ENCODE measurements around the gene CHADL. TPM values are rescaled to one million over a fixed set of nuclear protein-coding genes. Genes with fewer than 3 reads are reported as not detected.

The CHADL gene
- total RNA-seq, 1 donor, result 1.1 TPM

DNA sequence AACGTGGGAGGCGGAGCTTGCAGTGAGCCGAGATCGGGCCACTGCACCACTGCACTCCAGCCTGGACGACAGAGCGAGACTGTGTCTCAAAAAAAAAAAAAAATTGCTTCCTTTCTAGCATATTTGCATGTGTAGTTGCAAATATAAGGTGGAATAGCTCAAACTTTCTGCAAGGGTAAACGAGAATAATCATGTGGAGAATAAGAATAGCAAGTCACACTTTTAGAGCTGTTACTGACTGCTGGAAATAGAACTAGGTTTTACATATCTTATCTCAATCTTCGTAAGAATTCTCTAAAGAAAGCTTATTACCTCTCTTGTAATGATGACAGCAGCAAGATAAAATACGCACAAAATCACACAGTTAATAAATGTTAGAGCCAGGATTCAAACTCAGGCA lies 34.0 kb downstream of the CHADL start:
- peaks cover 9% of the 10 kb centered on the region for H3K4me1 ChIP-seq (ENCODE audit: insufficient read depth, low read length)
- TF ChIP-seq, protein P1, sequence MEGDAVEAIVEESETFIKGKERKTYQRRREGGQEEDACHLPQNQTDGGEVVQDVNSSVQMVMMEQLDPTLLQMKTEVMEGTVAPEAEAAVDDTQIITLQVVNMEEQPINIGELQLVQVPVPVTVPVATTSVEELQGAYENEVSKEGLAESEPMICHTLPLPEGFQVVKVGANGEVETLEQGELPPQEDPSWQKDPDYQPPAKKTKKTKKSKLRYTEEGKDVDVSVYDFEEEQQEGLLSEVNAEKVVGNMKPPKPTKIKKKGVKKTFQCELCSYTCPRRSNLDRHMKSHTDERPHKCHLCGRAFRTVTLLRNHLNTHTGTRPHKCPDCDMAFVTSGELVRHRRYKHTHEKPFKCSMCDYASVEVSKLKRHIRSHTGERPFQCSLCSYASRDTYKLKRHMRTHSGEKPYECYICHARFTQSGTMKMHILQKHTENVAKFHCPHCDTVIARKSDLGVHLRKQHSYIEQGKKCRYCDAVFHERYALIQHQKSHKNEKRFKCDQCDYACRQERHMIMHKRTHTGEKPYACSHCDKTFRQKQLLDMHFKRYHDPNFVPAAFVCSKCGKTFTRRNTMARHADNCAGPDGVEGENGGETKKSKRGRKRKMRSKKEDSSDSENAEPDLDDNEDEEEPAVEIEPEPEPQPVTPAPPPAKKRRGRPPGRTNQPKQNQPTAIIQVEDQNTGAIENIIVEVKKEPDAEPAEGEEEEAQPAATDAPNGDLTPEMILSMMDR (IDR thresholded peaks at IDR 0.05; ENCODE audit: extremely low read depth, low read depth, low read length), result no peak
- H3K4me3 ChIP-seq (ENCODE audit: insufficient read depth, low read length), result no peak overlapping the region
- H3K9me3 ChIP-seq (ENCODE audit: low read depth, low read length), result no peaks in the 10 kb centered on the region
- peaks cover 6% of the 10 kb centered on the region for H3K36me3 ChIP-seq (ENCODE audit: insufficient read depth, low read length)
- no peak overlapping the region for H3K4me2 ChIP-seq (ENCODE audit: insufficient read depth, low read length)
- H4K20me1 ChIP-seq (ENCODE audit: insufficient read depth, low read length), result no peaks in the 10 kb centered on the region
- H3K27me3 ChIP-seq (ENCODE audit: insufficient read depth, low read length), result no peaks in the 10 kb centered on the region
- H3K79me2 ChIP-seq (ENCODE audit: insufficient read depth, low read length), result peaks cover 29% of the 10 kb centered on the region
- no peak overlapping the region for H2AFZ ChIP-seq (ENCODE audit: low read length)
- H3K27ac ChIP-seq (ENCODE audit: low read depth, low read length), result no peak overlapping the region
- DNase-seq (ENCODE audit: insufficient read length, low spot score, missing footprints), result no peak

DNA sequence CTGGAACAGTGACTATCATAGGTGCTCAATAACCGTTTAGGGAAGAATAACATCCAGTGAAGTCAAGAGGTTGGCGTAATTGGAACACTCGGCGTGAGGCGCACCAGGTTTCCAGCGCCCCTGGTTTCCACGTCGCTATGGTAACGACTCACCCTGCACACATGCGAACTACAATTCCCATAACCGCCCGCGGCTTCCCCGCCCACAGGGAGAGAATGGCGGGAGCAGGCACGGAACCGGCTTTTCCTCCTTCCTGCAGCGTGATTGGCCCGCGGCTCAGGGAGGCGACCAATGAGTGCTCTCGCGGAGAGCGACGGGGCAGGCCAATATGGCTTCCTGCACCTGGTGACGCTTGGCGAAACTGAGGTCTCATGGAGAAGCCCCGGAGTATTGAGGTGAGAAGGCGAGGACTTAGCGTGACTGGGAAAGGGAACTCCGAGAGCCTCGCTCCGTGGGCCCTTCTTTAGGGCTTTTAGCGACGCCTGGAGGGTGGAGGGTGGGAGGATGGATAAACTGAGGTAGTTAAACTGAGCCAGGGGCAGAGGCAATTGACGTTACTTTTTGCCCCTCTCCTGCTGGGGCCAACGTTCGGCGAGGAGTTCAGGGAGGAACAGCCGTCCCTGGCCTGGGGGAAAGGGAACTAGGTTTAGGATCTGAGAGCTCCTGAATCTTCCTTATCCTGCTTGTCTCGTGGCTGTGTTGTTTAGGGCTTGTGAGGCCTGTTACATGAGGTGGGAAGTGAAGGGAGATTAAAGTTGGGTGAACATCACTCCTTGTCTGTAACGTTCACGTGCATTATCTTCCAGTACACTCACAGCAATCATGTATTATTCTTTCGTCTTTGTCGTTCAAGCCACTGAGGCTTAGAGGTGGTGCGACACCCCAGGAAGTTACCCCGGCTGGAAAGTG lies 35.5 kb downstream of the CHADL start, which contains the start of gene L3MBTL2:
Gene L3MBTL2, plus strand, starts transcription at position 321 of the 909 bp plus-strand sequence. Its CDS starts 51 bp downstream, at position 372.
- DNase-seq (ENCODE audit: insufficient read length, low spot score, missing footprints), result peak; percentile 100
- TF ChIP-seq, protein P1 (IDR thresholded peaks at IDR 0.05; ENCODE audit: extremely low read depth, low read depth, low read length), result no peak
- no peaks in the 10 kb centered on the region for H3K9me3 ChIP-seq (ENCODE audit: low read depth, low read length)

DNA sequence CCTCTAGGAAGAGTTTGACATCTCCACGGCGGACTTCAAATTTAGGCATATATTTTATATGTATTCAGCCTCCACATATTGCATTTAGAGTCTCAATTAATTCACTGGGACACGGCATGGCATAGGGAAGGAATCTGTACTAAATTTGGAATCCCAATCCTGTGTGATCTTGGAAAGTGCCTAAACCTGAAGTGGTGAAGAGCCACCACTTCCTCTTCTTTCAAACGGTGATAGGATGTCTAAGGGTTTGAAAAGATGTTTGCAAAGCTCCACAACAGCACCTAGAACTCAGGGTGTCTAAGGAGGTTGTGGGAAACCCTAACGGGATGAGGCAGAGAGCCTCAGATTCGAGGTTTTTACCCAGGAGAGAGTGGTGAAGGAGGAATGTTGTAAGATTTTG lies 36.7 kb downstream of the CHADL start:
- no peaks in the 10 kb centered on the region for H3K27me3 ChIP-seq (ENCODE audit: insufficient read depth, low read length)
- H3K9me3 ChIP-seq (ENCODE audit: low read depth, low read length), result no peaks in the 10 kb centered on the region
- peak overlapping the region; percentile 74 for H2AFZ ChIP-seq (ENCODE audit: low read length)
- H3K4me1 ChIP-seq (ENCODE audit: insufficient read depth, low read length), result peaks cover 9% of the 10 kb centered on the region
- H3K27ac ChIP-seq (ENCODE audit: low read depth, low read length), result no peak overlapping the region
- TF ChIP-seq, protein P1 (IDR thresholded peaks at IDR 0.05; ENCODE audit: extremely low read depth, low read depth, low read length), result no peak
- no peak for DNase-seq (ENCODE audit: insufficient read length, low spot score, missing footprints)
- H3K79me2 ChIP-seq (ENCODE audit: insufficient read depth, low read length), result peaks cover 29% of the 10 kb centered on the region
- H4K20me1 ChIP-seq (ENCODE audit: insufficient read depth, low read length), result no peaks in the 10 kb centered on the region
- H3K4me3 ChIP-seq (ENCODE audit: insufficient read depth, low read length), result no peak overlapping the region
- no peaks in the 10 kb centered on the region for H3K36me3 ChIP-seq (ENCODE audit: insufficient read depth, low read length)
- H3K4me2 ChIP-seq (ENCODE audit: insufficient read depth, low read length), result no peak overlapping the region

More for the DNA sequence above, 35.5 kb downstream of the CHADL start, which contains the start of gene L3MBTL2:
- peak within 1 kb of the TSS; percentile 90 for H3K4me2 ChIP-seq (ENCODE audit: insufficient read depth, low read length)
- peak within 1 kb of the TSS; percentile 98 for H2AFZ ChIP-seq (ENCODE audit: low read length)
- H3K4me1 ChIP-seq (ENCODE audit: insufficient read depth, low read length), result peaks cover 9% of the 10 kb centered on the region
- H3K79me2 ChIP-seq (ENCODE audit: insufficient read depth, low read length), result peaks cover 29% of the 10 kb centered on the region
- no peaks in the 10 kb centered on the region for H4K20me1 ChIP-seq (ENCODE audit: insufficient read depth, low read length)
- H3K4me3 ChIP-seq (ENCODE audit: insufficient read depth, low read length), result peak within 1 kb of the TSS; percentile 93
- peak within 1 kb of the TSS; percentile 86 for H3K27ac ChIP-seq (ENCODE audit: low read depth, low read length)
- no peaks in the 10 kb centered on the region for H3K27me3 ChIP-seq (ENCODE audit: insufficient read depth, low read length)
- H3K36me3 ChIP-seq (ENCODE audit: insufficient read depth, low read length), result peaks cover 6% of the 10 kb centered on the region

DNA sequence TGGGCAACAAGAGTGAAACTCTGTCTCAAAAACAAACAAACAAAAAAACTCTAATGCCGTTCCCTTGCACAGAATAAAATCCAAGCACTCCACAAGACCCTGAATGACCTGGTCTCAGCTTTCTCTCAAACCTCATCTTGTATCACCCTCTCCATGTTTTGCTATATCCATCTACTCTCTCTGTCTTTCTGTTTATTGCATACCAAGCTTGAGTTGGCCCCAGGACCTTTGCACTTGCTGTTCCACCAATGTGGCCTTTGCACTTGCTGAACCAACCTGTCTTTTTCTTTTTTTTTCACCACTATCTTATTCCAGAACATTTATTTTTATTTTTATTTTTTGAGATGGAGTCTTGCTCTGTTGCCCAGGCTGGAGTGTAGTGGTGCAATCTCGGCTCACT lies 37.6 kb downstream of the CHADL start:
- no peaks in the 10 kb centered on the region for H3K36me3 ChIP-seq (ENCODE audit: insufficient read depth, low read length)
- no peak overlapping the region for H3K4me3 ChIP-seq (ENCODE audit: insufficient read depth, low read length)
- H3K79me2 ChIP-seq (ENCODE audit: insufficient read depth, low read length), result peaks cover 23% of the 10 kb centered on the region
- no peak for DNase-seq (ENCODE audit: insufficient read length, low spot score, missing footprints)
- no peaks in the 10 kb centered on the region for H3K27me3 ChIP-seq (ENCODE audit: insufficient read depth, low read length)
- H3K4me1 ChIP-seq (ENCODE audit: insufficient read depth, low read length), result peaks cover 13% of the 10 kb centered on the region
- H3K4me2 ChIP-seq (ENCODE audit: insufficient read depth, low read length), result no peak overlapping the region
- no peaks in the 10 kb centered on the region for H3K9me3 ChIP-seq (ENCODE audit: low read depth, low read length)
- H2AFZ ChIP-seq (ENCODE audit: low read length), result no peak overlapping the region
- H4K20me1 ChIP-seq (ENCODE audit: insufficient read depth, low read length), result no peaks in the 10 kb centered on the region
- no peak overlapping the region for H3K27ac ChIP-seq (ENCODE audit: low read depth, low read length)
- TF ChIP-seq, protein P1 (IDR thresholded peaks at IDR 0.05; ENCODE audit: extremely low read depth, low read depth, low read length), result no peak
